RPMI7951 (cell line): ENCODE measurements around the gene LAMA5. TPM values are rescaled to one million over a fixed set of nuclear protein-coding genes. Genes with fewer than 3 reads are reported as not detected.

Experiments used
- DNase-seq: peaks from one replicate; pipeline ENCODE4 v3.0.0-alpha.2; 2012; ENCODE audit warnings: low read depth
- total RNA-seq: library from RNA; depleted of rRNA; stranded (reverse); fragments of >200 nt; shearing (Covaris generic); gene quantifications from 2 replicates; pipeline ENCODE4 v1.2.3, GENCODE V29; 2014

The LAMA5 gene
- total RNA-seq, 1 experiment from 2014 or later: 36.6 TPM

DNA sequence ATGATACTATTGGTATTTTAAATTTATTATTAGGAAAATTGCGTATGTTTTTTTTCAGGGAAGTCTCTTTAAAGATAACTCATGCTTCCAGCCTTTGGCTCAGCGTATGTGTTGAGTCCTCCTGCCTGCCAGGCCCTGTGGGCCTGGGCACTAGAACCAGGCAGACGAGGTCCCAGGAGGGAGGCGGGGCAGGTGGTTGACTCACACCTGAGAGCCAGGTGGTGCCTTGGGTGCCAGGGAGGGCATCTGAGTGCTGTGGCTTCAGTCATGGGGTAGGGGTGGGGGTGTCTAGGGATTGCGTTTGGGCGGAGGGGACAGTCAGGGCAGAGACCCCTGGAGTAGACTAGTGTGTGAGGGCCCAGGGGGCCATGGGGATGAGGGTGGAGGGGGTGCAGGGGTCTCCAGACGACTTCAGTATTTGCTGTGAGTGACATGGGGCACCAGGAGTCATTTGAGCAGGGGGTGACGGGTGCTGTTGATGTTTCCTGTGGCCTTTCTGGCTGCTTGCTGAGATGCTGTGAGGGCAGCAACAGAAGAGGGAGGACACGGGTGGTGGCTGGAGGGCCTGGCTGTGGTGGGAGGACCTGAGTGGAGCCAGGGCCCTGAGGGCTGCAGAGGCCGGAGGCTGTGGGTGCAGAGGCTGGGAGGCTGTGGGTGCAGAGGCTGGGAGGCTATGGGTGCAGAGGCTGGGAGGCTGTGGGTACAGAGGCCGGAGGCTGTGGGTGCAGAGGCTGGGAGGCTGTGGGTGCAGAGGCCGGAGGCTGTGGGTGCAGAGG, 79.2 kb downstream of the LAMA5 start:
- DNase-seq: no peak

DNA sequence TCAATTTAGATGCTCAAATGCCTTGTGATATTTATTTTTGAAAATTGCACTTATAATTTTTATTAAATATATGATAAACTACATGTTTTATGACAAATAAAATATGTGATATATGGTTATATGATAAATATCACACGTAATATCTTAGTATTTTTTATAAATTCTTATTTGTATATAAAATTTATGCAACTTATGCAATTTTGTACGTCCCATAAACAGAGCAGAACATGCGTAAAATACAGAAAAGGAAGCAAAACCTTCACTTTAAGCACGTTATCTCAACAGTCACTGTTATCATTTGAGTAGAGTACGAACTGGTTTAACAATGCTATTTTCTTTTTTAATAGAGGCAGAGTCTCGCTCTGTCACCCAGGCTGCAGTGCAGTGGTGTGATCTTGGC, 80.0 kb downstream of the LAMA5 start:
- no peak for DNase-seq

DNA sequence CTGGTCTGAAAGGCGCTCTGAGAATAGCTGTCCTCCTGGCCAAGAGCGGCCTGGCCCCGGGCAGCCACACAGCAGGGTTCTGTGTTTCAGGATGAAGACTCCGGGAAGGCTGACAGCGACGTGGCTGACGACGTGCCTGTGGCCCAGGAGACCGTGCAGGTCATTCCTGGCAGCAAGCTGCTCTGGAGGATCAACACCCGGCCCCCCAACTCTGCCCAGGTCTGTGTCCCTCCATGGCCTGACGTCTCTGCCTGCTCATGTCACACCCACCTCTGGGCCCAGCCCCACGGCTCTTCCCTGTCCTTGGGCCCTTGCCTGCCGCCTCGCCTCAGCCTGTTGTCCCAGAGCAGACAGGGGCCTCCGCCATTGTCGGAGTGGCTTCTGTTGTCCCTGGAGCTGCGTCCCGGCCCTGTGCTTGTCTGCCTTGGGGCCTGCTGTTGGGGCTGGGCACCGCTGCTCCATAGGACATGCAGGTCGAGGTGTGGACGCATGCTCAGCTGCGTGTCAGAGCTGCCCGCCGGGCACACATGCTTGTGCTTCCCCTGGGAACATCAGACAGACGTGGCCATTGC, 80.5 kb downstream of the LAMA5 start:
- no peak for DNase-seq

GRCh38 chr20:62285722-62286121, 81.4 kb downstream of the LAMA5 start:
- DNase-seq: no peak

DNA sequence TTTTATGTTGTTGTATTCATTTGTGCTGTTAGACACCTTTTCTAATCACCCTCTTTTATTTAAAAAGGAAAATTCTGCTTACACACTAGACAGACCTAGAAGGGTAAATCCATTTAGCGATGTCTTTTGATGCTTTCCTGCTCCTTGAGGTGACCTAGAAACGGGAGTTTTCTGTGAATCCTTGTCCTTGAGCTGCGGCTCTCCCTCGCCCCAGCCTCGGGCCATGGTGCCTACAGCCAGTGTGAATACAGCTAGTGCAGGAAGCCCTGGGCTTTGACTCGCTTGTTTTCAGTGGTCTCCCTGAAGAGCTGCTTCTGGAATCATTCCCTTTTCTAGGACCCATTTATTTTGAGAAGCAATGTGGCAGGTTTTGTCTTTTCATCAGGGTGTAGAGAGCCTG, 82.0 kb downstream of the LAMA5 start:
- no peak for DNase-seq

GRCh38 chr20:62284448-62284847, 82.7 kb downstream of the LAMA5 start:
- DNase-seq: no peak

DNA sequence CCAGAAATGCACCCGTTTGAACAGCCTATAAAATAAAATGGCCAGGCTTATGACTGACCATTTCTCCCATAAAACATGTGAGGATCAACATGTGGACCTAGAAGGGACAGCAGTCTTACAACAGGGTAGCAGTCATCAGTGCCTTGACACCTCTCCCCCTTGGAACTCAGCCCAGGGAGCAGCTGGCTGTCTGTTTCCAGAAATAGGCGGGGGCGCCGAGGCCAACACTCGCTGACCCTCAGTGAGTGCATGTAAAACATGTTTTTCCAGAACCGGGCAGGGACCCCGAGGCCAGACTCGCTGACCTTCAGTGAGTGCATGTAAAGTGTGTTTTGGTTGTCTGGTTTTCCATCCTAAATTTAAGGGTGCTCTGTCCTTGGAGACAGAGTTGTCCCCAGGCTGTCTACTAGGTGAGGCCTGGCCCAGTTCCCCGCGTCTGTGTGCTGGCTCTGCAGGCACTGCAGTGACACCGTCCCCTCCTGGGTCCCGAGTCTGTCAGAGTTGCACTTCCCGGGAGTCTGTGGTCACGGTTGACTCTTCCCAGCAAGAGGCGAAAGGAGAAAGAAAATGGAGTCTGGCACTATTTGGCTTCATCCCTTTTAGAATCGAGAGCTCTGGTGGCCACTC, 84.1 kb downstream of the LAMA5 start:
- no peak for DNase-seq

- no peak for DNase-seq
Observed at GRCh38 chr20:62282103-62282502, 85.0 kb downstream of the LAMA5 start.

DNA sequence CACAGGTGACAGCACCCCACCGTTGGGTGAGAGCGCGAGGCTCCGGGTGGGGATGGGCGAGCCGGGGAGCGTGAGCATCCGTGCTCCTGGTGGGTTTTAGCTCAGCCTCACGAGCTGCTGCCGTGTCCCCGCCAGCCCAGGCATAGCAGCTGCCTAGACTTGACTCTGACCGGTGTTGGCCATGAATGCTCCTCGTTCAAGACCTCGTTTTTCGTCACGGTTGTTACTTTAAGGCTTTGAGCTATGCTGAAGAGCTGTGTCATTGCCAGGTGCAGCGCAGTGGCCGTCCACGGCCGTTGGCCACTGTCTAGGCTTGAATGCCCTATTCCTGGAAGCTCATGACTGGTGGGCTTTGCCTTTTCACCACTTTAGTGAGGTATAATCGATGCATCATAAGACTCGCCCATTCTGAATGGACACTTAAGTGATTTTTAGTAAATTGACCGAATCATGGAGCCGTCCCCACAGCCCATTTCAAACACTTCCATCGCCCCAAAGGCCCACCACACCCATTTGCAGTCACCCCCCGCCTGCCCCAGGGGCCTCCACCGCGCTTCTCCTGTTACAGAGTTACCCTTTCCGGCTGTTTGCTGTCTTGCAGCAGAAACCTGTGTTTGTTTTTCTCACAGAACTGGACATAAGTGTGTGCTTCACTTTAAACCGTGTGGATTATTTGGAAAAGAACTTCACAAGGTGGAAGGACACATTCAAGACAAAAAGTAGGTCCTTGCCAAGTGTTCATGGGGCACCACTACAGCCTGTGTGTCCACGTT, 85.8 kb downstream of the LAMA5 start:
- no peak for DNase-seq

- DNase-seq: no peak
Observed at GRCh38 chr20:62280303-62280702, 86.8 kb downstream of the LAMA5 start.

GRCh38 chr20:62277253-62277652, 89.9 kb downstream of the LAMA5 start:
- DNase-seq: no peak

DNA sequence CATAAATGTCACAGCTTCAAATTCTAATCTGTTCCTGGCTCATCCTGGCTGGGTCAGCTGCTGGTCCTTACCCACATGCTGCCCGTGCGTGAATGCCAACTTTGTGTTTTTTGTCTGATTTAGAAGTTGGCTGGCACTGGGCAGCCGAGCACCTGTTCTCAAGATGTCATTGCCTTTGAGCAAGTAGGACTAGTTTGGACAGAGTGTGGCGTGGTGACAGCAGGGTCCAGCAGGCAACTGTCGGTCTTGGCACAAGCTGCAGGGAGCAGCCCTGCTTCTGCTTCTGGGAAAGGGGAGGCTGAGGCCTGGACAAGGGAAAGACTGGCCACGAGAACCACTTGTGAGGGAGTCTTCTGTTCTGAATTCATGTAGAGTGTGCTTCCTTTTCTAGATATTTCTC, 90.7 kb downstream of the LAMA5 start:
- DNase-seq: no peak

GRCh38 chr20:62275219-62275618, 91.9 kb downstream of the LAMA5 start:
- DNase-seq: no peak

DNA sequence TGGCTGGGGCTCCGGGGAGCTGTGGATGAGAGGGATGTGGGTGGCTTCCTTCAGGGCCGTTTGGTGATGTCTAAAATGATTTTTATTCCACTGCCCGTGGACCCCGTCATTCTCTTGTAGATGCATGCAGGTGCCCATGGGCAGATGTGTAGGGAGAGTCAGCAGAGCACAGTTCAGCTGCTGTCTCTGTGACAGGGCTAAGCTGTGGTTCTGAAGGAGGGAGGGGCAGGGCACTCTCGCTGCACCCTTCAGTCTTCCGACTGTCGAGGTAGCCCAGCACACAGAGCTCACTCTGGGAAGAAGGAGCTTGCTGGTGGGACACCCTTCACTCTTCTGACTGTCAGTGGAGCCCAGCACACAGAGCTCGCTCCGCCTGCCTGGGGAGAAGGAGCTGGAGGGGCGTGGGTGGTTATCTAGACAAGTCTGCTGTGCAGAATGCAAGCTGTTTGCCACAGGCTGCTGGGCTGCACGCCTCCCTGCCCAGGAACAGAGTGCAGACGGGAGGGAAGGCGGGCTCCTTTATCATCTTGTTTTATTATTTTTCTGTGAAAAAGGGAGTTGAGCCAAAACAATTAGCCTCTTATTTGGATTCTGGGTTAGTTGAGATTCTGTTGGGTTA, 92.7 kb downstream of the LAMA5 start:
- DNase-seq: no peak

DNA sequence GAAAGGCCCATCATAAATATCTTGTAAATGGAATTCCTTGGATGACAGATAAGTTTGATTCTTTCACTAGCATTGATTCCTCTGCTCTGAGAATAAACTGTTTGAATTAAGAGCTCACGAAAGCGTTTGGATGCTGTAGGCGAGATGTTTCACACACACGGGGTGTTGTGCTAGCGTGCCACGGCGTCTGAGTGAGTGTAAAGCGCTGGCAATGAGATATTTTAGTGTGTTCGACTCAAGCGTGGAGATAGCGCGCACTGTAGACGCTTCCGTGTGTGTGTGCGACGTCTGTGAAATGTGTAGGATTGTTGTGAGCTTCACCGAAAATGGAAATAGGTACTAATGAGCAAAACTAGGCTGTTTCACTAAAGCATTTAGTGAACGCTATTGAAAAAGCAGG, 93.7 kb downstream of the LAMA5 start:
- no peak for DNase-seq

DNA sequence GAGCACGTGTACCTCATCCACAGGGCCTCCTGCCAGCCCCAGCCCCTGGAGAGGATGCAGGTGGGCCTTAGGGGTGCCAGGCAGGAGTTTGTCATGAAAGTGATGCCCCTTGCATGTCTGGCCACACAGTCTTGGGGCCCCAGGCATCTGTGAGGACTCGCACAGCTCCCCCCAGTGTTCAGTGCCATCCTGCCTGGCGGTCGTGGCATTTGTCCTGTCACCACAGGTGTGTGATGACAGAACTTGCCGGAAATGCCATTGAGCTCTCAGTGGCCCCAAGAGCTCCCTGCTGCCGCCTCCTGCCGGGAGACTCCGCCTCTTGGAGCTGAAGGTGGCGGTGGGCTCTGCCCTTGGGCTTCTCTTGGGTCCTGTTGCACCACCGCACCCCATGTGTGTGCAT, 94.9 kb downstream of the LAMA5 start:
- no peak for DNase-seq

DNA sequence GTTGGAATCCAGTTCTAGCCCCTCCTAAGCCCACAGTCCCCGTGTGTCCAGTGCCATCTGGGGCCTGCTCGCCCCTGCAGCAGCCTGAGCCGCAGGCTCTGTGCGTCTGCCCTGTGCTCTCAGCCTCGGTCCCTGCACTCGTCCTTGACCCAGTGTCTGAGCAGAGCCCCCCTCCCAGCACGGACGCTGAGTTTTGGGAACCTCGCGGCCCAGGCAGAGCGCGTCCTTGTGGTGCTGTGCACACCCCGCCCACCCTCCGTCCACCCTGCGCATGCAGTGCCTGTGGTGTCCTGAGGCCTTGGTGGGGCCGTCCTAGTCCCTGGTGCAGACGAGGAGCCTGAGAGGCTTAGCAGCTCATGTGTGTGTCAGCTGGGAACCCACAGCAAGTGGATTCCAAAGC, 97.2 kb downstream of the LAMA5 start:
- no peak for DNase-seq

DNA sequence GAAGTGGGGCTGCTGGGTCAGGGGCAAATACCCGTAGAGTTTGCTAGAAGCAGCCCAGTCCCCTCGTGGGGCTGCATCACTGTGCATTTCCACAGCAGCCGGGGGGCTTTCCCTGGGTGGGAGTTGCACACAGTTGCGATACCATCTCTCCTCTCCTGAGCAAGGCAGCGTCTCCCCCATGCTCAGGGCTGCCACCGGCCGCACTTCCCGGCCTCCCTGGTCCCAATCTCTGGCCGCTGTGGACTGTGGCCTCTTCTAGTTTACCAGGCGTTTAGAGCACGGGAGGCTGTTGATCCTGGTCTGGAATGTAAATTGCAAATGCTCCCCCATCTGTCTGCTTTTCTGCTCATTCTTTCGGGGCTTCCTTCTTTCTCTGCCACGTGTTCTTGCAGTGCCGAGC, 97.7 kb downstream of the LAMA5 start:
- no peak for DNase-seq

DNA sequence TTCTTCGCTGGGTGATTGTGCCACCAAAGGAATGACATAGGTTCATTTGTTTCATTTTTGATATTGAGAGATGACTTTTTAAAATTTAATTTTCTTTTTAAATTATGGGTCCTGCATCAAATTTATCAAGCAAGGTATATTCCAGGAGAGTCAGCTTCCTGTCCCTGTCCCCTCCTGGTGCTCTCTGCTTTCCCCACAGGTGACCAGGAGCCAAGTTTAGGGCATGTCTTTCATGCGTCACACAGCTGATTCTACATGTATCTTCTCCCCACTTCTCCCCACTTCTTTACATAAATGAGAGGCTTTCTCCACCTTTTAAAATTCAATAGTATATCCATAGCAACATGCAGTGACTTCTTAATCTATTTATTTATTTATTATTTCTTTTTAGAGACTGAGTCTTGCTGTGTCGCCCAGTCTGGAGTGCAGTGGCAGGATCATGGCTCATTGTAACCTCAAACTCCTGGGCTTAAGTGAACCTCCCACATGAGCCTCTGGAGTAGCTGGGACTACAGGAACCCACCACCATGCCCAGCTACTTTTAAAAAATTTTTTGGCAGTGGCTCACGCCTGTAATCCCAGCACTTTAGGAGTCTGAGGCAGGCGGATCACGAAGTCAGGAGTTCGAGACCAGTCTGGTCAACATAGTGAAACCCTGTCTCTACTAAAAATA, 98.7 kb downstream of the LAMA5 start:
- no peak for DNase-seq

- DNase-seq: no peak
Observed at GRCh38 chr20:62267543-62267942, 99.6 kb downstream of the LAMA5 start.

GRCh38 chr20:62266851-62267250, 100.3 kb downstream of the LAMA5 start:
- DNase-seq: no peak

DNA sequence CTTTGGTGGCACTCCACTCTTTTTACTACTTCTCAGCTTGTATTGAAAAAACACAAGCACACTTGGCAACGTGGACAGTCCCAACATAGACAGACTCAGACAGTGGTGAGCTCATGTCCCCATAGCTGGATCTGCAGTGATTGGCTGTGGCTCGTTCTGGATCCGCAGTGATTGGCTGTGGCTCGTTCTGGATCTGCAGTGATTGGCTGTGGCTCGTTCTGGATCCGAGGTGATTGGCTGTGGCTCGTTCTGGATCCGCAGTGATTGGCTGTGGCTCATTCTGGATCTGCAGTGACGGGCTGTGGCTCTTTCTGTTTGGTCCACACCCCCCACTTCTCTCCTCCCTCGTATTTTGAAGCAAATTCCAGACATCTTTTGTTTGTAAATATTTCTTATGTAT, 100.8 kb downstream of the LAMA5 start:
- DNase-seq: no peak
